ENCODE measurements around the gene LIN28A.
A peak's percentile ranks its signal among the peaks of the same experiment; 100 is the strongest.

The LIN28A gene

DNA sequence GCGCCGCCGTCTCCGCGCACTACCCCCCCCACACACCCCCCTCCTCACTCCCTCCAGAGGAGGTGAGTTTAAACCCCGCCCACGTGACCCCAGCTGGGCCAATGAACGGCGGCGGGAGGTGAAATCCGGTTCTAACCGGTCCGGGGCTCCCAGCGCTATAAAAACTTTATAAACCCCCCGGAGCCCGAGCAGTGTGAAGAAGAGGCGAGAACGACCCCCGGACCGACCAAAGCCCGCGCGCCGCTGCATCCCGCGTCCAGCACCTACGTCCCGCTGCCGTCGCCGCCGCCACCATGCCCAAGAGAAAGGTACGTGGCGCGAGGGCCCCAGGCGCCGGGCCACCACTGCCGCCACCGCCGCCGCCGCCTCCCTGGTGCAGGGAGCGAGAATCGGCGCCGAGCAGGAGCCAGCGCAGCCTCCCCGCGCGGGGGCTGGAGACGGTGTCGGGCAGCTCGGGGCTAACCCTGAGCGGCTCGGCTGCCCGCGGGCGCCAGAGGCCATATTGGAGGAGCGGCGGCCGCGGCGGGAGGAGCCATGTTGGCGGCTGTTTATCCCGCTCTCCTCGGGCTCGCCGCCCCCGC lies 61.8 kb downstream of the LIN28A start, which contains the start of gene HMGN2:
TSS of gene HMGN2 (plus strand) at position 121 of the 581 bp plus-strand sequence. CDS start at position 294, 173 bp downstream.
- H3K9me3 Mint-ChIP-seq: no peaks in the 10 kb centered on the region
- ATAC-seq (ENCODE audit: low read depth): peak; percentile 68
- peaks cover 11% of the 10 kb centered on the region for H3K36me3 Mint-ChIP-seq
- H3K4me1 Mint-ChIP-seq: peaks cover 17% of the 10 kb centered on the region
- peak within 1 kb of the TSS; percentile 92 for H3K4me3 Mint-ChIP-seq
- no peaks in the 10 kb centered on the region for H3K27me3 Mint-ChIP-seq
- peak; percentile 79 to 82 for DNase-seq (ENCODE audit: low spot score in 2 of 2)
- peak within 1 kb of the TSS; percentile 95 for H3K27ac Mint-ChIP-seq

DNA sequence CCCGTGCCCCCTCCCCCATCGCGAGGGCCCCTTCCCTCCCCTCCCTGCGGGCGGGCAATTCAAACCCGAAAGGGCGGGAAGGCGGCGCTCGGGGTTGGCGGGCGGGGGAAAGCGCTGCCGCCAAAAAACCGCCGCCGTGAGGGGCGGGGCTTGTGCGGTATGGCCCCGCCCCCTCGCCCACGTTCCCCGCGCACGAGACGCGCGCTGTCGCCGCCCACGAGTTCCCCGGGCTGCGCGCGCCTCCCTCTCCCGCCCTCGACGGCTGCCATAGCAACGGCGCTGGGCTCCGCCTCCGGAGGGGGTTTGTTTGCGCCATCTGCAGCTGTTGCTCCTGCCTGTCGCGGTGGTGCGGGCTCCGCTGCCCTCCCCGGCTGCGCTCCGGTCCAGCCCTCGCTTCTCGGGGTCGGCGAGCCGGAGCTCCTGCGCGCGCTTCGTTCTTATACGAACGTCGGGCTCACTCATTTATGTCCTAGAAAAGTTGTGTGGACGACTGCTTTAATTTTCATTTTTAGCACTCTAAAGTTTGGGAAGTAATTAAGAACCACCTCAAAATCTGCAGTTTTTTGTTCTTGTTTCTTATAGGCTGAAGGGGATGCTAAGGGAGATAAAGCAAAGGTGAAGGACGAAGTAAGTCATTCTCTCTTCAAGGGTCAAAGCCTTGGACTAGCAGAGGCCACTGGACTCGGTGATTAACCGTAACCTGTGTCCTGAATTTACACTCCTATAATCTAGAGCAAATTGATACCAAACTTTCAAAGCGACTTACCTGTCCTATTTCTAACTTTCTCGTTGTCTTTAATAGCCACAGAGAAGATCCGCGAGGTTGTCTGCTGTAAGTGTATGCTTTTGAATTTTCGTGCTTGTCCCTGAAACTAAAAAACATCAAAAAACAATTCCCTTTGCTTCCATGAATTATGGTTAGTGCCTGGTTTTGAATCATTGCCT lies 62.6 kb downstream of the LIN28A start:
- Mint-ChIP-seq H3K27ac (peak overlapping the region; percentile 95), H3K4me1 (peaks cover 22% of the 10 kb centered on the region), H3K4me3 (peak overlapping the region; percentile 85), H3K27me3 (no peaks in the 10 kb centered on the region), H3K9me3 (no peaks in the 10 kb centered on the region), H3K36me3 (peaks cover 12% of the 10 kb centered on the region)
- peak; percentile 78 for ATAC-seq (ENCODE audit: low read depth)
- peak; percentile 93 to 96 for DNase-seq (ENCODE audit: low spot score in 2 of 2)

DNA sequence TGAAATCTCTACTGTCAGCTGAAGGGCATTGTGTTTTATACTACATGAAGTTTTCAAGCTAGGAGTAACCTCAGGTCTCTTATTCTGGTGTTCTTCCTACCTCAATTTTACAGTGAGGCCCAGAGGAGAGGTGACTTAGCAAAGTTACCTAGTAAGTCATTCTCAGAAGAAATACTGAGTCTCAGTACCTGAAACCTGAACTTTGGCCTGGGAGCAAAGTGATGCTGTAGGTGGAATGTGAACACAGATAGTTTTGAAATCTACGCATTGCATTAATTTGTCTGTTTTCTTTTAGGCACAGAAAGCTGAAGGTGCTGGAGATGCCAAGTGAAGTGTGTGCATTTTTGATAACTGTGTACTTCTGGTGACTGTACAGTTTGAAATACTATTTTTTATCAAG lies 64.2 kb downstream of the LIN28A start:
- ATAC-seq (ENCODE audit: low read depth) (no peak), DNase-seq (ENCODE audit: low spot score in 2 of 2) (no peak)
- no peaks in the 10 kb centered on the region for H3K27me3 Mint-ChIP-seq
- H3K36me3 Mint-ChIP-seq: peaks cover 15% of the 10 kb centered on the region
- peaks cover 25% of the 10 kb centered on the region for H3K4me1 Mint-ChIP-seq
- peak overlapping the region; percentile 95 for H3K27ac Mint-ChIP-seq
- H3K9me3 Mint-ChIP-seq: no peaks in the 10 kb centered on the region
- peak overlapping the region; percentile 21 for H3K4me3 Mint-ChIP-seq

DNA sequence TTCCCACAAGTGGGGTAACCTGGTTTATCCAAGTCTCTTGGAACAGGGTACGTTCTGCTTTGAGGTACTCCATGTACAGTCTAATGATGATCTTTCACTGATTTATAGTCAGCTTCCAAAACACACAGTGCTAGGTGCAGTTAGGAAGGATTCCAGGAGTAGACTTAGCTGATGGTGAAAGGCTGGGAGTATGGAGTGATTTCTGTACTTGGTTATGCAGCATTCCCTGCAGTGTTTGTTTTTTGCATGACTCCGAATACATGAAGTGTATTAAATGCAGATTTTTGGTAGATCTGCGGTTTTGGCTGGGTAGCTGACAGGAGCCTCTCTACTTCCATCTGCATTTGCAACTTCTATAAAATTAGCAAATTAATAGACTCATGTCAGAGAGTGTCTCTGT lies 65.4 kb downstream of the LIN28A start:
- Mint-ChIP-seq H3K27me3 (no peaks in the 10 kb centered on the region), H3K9me3 (no peaks in the 10 kb centered on the region), H3K4me3 (no peak overlapping the region), H3K36me3 (peaks cover 16% of the 10 kb centered on the region), H3K4me1 (peaks cover 18% of the 10 kb centered on the region), H3K27ac (peak overlapping the region; percentile 60)
- ATAC-seq (ENCODE audit: low read depth): no peak
- no peak for DNase-seq (ENCODE audit: low spot score in 2 of 2)

DNA sequence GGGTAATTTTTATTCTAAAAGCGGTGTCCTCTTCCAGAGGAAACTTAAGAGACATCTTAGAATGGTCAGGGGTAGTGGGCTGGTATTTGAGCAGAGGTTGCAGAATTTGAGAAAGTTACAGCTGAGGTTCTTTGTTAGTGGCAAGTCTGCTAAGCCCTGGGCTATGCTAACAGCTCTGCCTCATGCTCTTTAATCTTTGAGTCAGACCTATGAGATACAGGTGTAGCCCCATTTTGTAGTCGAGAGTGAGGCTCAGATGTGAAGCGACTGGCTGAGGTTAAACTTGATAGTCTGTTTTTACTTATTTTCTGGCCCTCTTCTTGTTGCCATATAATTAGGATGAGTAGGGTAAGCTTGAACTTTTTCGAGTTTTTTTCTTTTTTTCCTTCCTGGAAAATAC lies 66.3 kb downstream of the LIN28A start:
- DNase-seq (ENCODE audit: low spot score in 2 of 2) (no peak), ATAC-seq (ENCODE audit: low read depth) (no peak)
- Mint-ChIP-seq H3K27ac (peak overlapping the region; percentile 60), H3K4me1 (peaks cover 14% of the 10 kb centered on the region), H3K27me3 (no peaks in the 10 kb centered on the region), H3K9me3 (no peaks in the 10 kb centered on the region), H3K36me3 (peaks cover 16% of the 10 kb centered on the region), H3K4me3 (no peak overlapping the region)

DNA sequence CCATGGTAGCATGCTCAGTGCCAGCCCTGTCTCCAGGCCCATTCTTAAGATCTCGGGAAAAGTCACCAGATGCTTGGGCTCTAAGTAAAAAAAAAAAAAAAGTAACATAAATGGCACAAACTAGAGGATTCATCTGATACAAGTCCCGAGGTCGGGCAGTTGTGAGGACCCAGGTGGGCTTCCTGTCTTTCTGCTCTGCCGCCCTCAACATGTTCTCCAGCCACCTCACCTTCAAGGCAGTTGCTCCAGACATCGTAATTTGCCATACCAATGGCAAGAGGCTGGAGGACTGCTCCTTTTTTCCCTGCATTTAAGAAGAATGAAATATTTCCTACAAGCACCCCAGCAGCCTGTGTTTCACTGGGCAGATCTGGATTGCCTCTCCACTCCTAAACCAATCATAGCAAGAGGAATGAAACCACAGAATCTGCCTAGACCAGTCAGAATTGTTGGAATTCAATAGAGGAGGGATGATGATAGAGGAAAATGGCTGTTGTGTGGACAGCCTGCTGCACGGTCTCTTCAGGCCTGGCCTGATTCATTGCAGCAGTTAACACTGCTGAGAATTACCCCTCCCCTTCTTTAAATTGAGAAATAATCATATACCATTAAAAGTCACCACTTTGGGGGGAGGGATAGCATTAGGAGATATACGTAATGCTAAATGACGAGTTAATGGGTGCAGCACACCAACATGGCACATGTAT lies 67.0 kb downstream of the LIN28A start:
- Mint-ChIP-seq H3K9me3 (no peaks in the 10 kb centered on the region), H3K27me3 (no peaks in the 10 kb centered on the region), H3K4me1 (peaks cover 14% of the 10 kb centered on the region), H3K27ac (peak overlapping the region; percentile 28), H3K36me3 (peaks cover 16% of the 10 kb centered on the region), H3K4me3 (no peak overlapping the region)
- ATAC-seq (ENCODE audit: low read depth): no peak
- no peak for DNase-seq (ENCODE audit: low spot score in 2 of 2)

DNA sequence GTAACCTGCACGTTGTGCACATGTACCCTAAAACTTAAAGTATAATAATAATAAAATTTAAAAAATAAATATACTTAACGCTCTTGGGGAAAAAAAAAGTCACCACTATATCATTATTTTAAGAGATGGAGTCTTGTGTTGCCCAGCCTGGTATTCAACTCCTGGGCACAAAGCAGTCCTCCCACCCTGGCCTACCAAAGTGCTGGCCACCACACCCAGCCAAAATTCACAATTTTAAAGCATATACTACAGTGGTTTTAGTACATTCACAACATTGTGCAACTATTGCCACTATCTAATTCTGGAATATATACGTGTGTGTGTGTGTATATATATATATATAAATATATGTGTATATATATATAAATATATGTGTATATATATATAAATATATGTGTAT lies 67.5 kb downstream of the LIN28A start:
- Mint-ChIP-seq H3K27me3 (no peaks in the 10 kb centered on the region), H3K4me3 (no peak overlapping the region), H3K4me1 (peaks cover 14% of the 10 kb centered on the region), H3K9me3 (no peaks in the 10 kb centered on the region), H3K27ac (no peak overlapping the region), H3K36me3 (peaks cover 16% of the 10 kb centered on the region)
- DNase-seq (ENCODE audit: low spot score in 2 of 2) (no peak), ATAC-seq (ENCODE audit: low read depth) (no peak)

DNA sequence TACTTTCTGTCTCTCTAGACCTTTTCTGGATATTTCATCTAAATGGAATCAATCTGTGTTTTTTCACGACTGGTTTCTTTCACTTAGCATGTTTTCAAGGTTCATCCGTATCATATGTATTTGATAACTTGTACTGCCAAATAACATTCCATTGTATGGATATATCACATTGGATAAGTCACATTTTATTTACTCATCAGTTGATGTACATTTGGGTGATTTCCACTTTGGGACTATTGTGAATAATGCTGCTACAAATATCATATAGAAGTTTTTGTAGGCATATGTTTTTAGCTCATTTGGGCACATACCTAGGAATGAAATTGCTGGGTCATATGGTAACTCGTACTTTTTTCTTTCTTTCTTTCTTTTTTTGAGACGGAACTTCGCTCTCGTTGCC lies 68.4 kb downstream of the LIN28A start:
- Mint-ChIP-seq H3K9me3 (no peaks in the 10 kb centered on the region), H3K4me1 (peaks cover 14% of the 10 kb centered on the region), H3K4me3 (no peak overlapping the region), H3K36me3 (peaks cover 16% of the 10 kb centered on the region), H3K27ac (peak overlapping the region; percentile 15), H3K27me3 (no peaks in the 10 kb centered on the region)
- ATAC-seq (ENCODE audit: low read depth) (no peak), DNase-seq (ENCODE audit: low spot score in 2 of 2) (no peak)
